Stimulated activated CD8-positive, alpha-beta memory T cell treated with anti-CD3 and anti-CD28 coated beads, Interleukin-15, amount 100 ng/mL, for 4 hours (primary cell): ENCODE data around the gene ZNF665.
A peak's percentile ranks its signal among the peaks of the same experiment; 100 is the strongest.
"Not testable (repeated sequence)": the region's sequence is repeated elsewhere in the genome, so short reads cannot be mapped to it uniquely, and the experiment has no call there.

Source experiments
- DNase-seq, 2 donors: peaks; one replicate each; pipeline ENCODE4 v3.0.0-alpha.2; 2020; ENCODE audit warnings: low read depth in 2 of 2

ZNF665 gene

DNA sequence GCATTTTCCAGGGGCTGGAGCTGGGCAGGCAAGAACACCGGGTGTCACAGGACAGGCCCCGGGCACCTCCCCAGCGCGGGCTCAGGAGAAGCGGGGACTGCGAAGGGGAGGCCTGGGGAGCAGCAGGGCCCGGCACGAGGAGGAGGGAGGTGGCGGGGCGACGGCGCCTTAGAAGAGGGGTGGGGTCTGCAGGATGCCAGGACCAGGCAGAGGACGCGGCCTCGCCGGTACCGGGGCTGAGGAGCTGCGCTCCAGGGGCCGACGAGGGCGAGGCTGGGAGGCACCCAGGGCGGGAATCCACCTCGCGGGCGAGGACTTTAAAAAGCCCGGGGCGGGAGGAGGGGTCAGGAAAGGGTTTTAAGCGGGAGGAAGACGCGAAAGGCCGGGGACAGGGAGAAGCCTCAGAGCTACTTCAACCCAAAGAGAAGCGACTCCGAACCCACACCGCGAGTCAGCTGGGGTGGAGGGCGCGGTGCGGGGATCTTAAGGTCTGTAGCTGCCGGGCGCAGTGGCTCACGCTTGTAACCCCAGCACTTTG is 35.0 kb downstream of the ZNF665 start:
- peak in 1 of 2 donors; percentile 2 for DNase-seq

DNA sequence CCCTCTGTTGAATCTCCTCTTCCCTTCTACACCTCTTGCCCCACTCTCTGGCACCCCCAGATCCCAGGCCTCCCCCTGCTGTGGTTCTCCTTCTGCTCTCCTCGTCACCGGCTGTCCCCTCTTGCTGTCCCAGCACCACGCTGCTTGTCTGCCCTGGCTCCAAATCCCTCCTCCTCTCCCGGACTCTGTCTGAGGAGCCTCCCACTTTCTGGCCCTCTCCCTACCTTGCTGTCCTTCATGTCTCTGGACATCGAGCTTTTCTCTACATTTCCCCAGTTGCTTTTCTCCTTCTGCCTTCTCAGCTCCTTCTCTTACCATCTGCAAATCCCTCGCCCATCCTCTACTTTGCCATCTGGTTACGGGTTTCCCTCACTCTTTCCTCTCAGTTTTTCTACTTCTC is 35.5 kb downstream of the ZNF665 start:
- DNase-seq = no peak

DNA sequence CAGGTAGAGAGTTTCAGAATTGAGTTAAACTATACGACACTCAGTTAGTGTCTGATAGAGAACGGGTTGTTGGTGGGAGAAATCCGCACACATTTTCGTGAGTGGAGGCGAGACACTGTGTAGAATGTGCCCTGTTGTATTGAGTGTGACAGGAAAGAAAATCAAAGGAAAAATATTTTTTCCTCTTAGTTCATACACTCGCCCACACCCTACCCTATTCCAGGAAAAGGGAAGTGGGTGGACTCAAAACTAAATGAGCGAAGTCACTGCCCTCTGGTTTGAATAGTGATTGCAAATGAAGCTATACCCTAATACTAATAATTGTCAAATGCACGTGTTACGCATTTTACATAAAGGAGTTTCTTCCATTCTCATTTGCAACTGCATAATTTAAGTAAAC is 36.3 kb downstream of the ZNF665 start:
- DNase-seq = no peak

DNA sequence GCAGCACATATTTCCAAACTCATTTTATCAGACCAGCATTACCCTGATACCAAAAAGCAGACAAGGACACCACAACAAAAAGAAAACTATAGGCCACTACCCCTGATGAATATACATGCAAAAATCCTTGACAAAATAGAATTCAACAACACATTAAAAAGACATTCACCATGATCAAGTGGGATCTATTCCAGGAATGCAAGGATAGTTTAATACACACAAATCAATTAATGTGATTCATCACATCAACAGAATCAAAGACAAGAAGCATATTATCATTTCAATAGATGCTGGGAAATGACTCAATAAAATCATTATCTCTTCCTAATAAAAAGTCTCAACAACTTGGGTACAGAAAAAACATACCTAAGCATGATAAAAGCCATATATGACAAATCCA is 45.5 kb downstream of the ZNF665 start:
- no peak for DNase-seq

GRCh38 chr19:53140351-53140750 is 52.8 kb downstream of the ZNF665 start:
- DNase-seq = no peak

- DNase-seq = no peak
Measured at GRCh38 chr19:53136432-53136831, 56.7 kb downstream of the ZNF665 start.

GRCh38 chr19:53132141-53132991 is 60.8 kb downstream of the ZNF665 start, which contains the start of gene ZNF415:
TSS of gene ZNF415 (minus strand) at chr19:53132910. CDS start at chr19:53122676, 10,234 bp downstream.
- peak; percentile 17 to 18 for DNase-seq

- no peak for DNase-seq
Measured at GRCh38 chr19:53131727-53132126, 61.4 kb downstream of the ZNF665 start.

DNA sequence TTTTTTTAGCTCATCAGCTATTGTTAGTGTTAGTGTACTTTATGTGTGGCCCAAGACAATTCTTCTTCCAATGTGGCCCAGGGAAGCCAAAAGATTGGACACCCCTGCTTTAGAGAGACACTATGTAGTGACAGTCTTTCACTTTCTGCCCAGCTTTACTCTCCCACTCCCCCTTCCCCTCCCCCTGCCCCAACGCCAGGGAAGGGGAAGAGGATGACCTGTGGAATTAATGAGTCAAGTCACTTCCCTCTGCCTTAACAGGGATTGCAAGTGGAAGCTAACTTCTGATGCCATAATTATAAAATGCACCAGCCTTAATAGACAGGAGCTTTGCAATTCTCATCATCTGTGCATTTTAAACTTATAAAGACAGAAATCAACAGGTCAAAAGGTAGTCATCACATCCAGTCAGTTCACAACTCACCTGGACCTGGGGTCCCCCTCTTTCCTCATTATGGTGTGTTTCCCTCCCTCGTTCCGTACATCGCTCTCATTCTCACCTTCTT is 62.0 kb downstream of the ZNF665 start:
- no peak for DNase-seq

DNA sequence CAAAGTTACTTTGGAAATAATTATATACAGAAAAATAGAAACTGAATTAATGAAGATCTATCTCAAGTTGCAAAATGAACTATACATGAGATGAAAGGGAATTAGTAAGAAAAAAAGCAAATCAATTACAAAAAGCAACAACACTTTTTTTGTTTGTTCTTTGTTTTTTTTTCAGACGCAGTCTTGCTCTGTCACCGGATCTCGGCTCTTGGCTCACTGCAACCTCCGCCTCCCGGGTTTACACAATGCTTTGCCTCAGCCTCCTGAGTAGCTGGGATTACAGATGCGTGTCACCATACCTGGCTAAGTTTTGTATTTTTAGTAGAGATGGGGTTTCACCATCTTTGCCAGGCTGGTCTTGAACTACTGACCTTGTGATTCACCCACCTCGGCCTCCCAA is 62.7 kb downstream of the ZNF665 start:
- DNase-seq = no peak

GRCh38 chr19:53126733-53127526 is 66.2 kb downstream of the ZNF665 start:
- DNase-seq = not testable (repeated sequence)

DNA sequence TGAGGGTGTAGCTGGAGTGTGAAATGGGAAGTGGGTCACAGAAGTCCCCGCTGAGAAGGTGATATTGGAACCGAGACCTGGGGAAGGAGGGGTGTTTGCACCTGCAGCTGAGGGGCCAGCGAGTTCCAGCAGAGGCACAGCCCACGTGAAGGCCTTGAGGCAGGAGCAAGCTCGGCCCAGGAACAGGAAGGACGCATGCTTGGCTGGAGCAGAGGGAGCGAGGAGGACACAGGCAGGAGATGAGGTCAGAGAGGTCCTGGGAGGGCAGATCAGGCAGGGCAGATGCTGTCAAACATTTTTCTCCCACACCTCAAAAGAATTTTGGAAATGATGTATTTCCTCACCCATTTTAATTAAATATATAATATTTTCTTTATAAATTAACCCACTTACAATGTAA is 69.8 kb downstream of the ZNF665 start:
- no peak for DNase-seq
